OCI-LY3 (cell line): ENCODE results near the gene BACH2.

ENCODE experiments used
- H2AFZ ChIP-seq: fragments of 200-600, 300-600 bp; shearing (Covaris generic); 2 replicates; pipeline ENCODE4 v1.6.0; 2014; ENCODE audit warnings: antibody characterized with exemption, low read depth, low read length
- H3K27ac ChIP-seq: fragments of 200-600, 300-600 bp; sonication (generic); 2 replicates; pipeline ENCODE4 v1.5.1; 2014; ENCODE audit warnings: mild to moderate bottlenecking, low read length, moderate library complexity, mixed read lengths
- H3K27me3 ChIP-seq: fragments of 200-600, 300-600 bp; sonication (generic); 2 replicates; pipeline ENCODE4 v1.6.1; 2014; ENCODE audit warnings: low read depth, low read length, mixed read lengths
- H3K36me3 ChIP-seq: fragments of 200-600, 300-600 bp; sonication (generic); replicated peaks from 2 replicates; pipeline ENCODE3; 2014; ENCODE audit warnings: low read depth, low read length, mixed read lengths
- H3K4me1 ChIP-seq: fragments of 300-600, 200-600 bp; sonication (generic); 2 replicates; pipeline ENCODE4 v1.6.1; 2014; ENCODE audit warnings: low read length, mixed read lengths
- H3K4me2 ChIP-seq: fragments of 200-600, 300-600 bp; sonication (generic); 2 replicates; pipeline ENCODE4 v1.6.1; 2014; ENCODE audit warnings: low read length, mixed read lengths
- H3K4me3 ChIP-seq: fragments of 300-600, 200-600 bp; sonication (generic); 2 replicates; pipeline ENCODE4 v1.5.1; 2014; ENCODE audit warnings: antibody characterized with exemption, mild to moderate bottlenecking, low read length, moderate library complexity
- H3K79me2 ChIP-seq: fragments of 300-600, 200-600 bp; shearing (Covaris generic); 2 replicates; pipeline ENCODE4 v1.6.1; 2014; ENCODE audit warnings: mild to moderate bottlenecking, low read length, mixed read lengths
- H3K9ac ChIP-seq: fragments of 300-600, 200-600 bp; shearing (Covaris generic); 2 replicates; pipeline ENCODE4 v1.6.0; 2014; ENCODE audit warnings: mild to moderate bottlenecking, low read length, moderate library complexity
- H3K9me3 ChIP-seq: fragments of 200-600, 300-600 bp; shearing (Covaris generic); 2 replicates; pipeline ENCODE4 v1.6.1; 2014; ENCODE audit warnings: low read length, mixed read lengths; ENCODE audit not compliant: insufficient read depth
- H4K20me1 ChIP-seq: fragments of 200-600, 300-600 bp; sonication (generic); 2 replicates; pipeline ENCODE4 v1.6.1; 2016; ENCODE audit warnings: low read length, mixed read lengths; ENCODE audit not compliant: insufficient read depth
- CTCF ChIP-seq: fragments of 200-600, 300-600 bp; sonication (generic); IDR thresholded peaks from 2 replicates; pipeline ENCODE4 v1.5.1; 2014; ENCODE audit warnings: antibody characterized with exemption, low read length, low read depth
- EZH2phosphoT487 ChIP-seq: fragments of 200-600 bp; shearing (Covaris generic); IDR thresholded peaks from 2 replicates; pipeline ENCODE4 v1.6.1; 2018; ENCODE audit warnings: antibody characterized with exemption, mixed run types, low read depth

Gene BACH2

GRCh38 chr6:90098001-90098531 lies 198.6 kb downstream of the BACH2 start:
- Histone ChIP-seq H3K9ac (no peak overlapping the region), H3K27me3 (peaks cover 94% of the 10 kb centered on the region)

GRCh38 chr6:90097356-90097755 lies 199.3 kb downstream of the BACH2 start:
- Histone ChIP-seq H3K79me2 (no peaks in the 10 kb centered on the region), H3K9ac (no peak overlapping the region), H3K4me1 (peaks cover 6% of the 10 kb centered on the region; the same call in 1 of the 2 replicates), H3K36me3 (no peaks in the 10 kb centered on the region), H4K20me1 (peaks cover 54% of the 10 kb centered on the region), H3K27ac (no peak overlapping the region), H3K4me3 (no peak overlapping the region), H3K27me3 (peaks cover 100% of the 10 kb centered on the region), H2AFZ (no peak overlapping the region), H3K9me3 (no peaks in the 10 kb centered on the region), H3K4me2 (no peak overlapping the region)
- TF ChIP-seq EZH2phosphoT487 (no peak), CTCF (no peak)

More at GRCh38 chr6:90098001-90098531, 198.6 kb downstream of the BACH2 start:
- H4K20me1 ChIP-seq, result peaks cover 56% of the 10 kb centered on the region
- no peak overlapping the region for H3K4me2 ChIP-seq
- no peaks in the 10 kb centered on the region for H3K9me3 ChIP-seq
- no peaks in the 10 kb centered on the region for H3K79me2 ChIP-seq
- H3K27ac ChIP-seq, result no peak overlapping the region
- no peaks in the 10 kb centered on the region for H3K36me3 ChIP-seq
- no peak overlapping the region for H2AFZ ChIP-seq
- no peak overlapping the region for H3K4me3 ChIP-seq
- TF ChIP-seq EZH2phosphoT487 (no peak), CTCF (peak; percentile 21; the same call in 1 of the 2 replicates)
- H3K4me1 ChIP-seq, result peaks cover 8% of the 10 kb centered on the region

GRCh38 chr6:90096818-90097217 lies 199.8 kb downstream of the BACH2 start:
- TF ChIP-seq EZH2phosphoT487, result no peak
- no peak for TF ChIP-seq CTCF
- Histone ChIP-seq H3K27ac (no peak overlapping the region), H3K36me3 (no peaks in the 10 kb centered on the region), H4K20me1 (peaks cover 49% of the 10 kb centered on the region), H3K27me3 (peaks cover 97% of the 10 kb centered on the region), H3K4me2 (no peak overlapping the region), H2AFZ (no peak overlapping the region), H3K4me3 (no peak overlapping the region), H3K9me3 (no peaks in the 10 kb centered on the region), H3K4me1 (peaks cover 6% of the 10 kb centered on the region; the same call in 1 of the 2 replicates), H3K9ac (no peak overlapping the region), H3K79me2 (no peaks in the 10 kb centered on the region)

- no peaks in the 10 kb centered on the region for H3K79me2 ChIP-seq
- peaks cover 43% of the 10 kb centered on the region for H4K20me1 ChIP-seq
- no peak overlapping the region for H3K4me2 ChIP-seq
- H3K27me3 ChIP-seq, result peaks cover 97% of the 10 kb centered on the region
- no peaks in the 10 kb centered on the region for H3K9me3 ChIP-seq
- no peak overlapping the region for H3K9ac ChIP-seq
- no peaks in the 10 kb centered on the region for H3K4me1 ChIP-seq
- no peak overlapping the region for H3K27ac ChIP-seq
- no peak for TF ChIP-seq EZH2phosphoT487
- no peak for TF ChIP-seq CTCF
- no peak overlapping the region for H2AFZ ChIP-seq
- no peaks in the 10 kb centered on the region for H3K36me3 ChIP-seq
- H3K4me3 ChIP-seq, result no peak overlapping the region
Measured at GRCh38 chr6:90095788-90096187, 200.9 kb downstream of the BACH2 start.
